K562 (cell line): ENCODE results near the gene POLR2L. TPM values are rescaled to one million over a fixed set of nuclear protein-coding genes. Genes with fewer than 3 reads are reported as not detected.

Source experiments
- ARID1B ChIP-seq: fragments of 450-650 bp; IDR thresholded peaks from 2 replicates; pipeline ENCODE4 v1.6.1; 2016; ENCODE audit warnings: antibody characterized with exemption, mild to moderate bottlenecking, inconsistent platforms
- HMG20B ChIP-seq: fragments of 250-450 bp; sonication (Bioruptor Pico); IDR thresholded peaks from 2 replicates; pipeline ENCODE4 v1.5.0; 2021; ENCODE audit warnings: mild to moderate bottlenecking
- NBN ChIP-seq: fragments of 450-650 bp; IDR thresholded peaks from 2 replicates; pipeline ENCODE4 v1.6.1; 2016; ENCODE audit warnings: low read depth, mild to moderate bottlenecking
- NFIX ChIP-seq: fragments of 250-450 bp; sonication (Bioruptor Pico); IDR thresholded peaks from 2 replicates; pipeline ENCODE4 v1.4.0; 2020; ENCODE audit warnings: low read depth, mild to moderate bottlenecking, moderate library complexity
- POLR3A ChIP-seq: IDR thresholded peaks from 2 replicates; pipeline ENCODE4 v1.6.1; 2011; ENCODE audit warnings: borderline replicate concordance, mild to moderate bottlenecking, moderate library complexity; ENCODE audit not compliant: insufficient read length, insufficient read depth; ENCODE audit errors: extremely low read depth
- PRDM10 ChIP-seq: fragments of 450-650 bp; IDR thresholded peaks from 2 replicates; pipeline ENCODE4 v1.6.1; 2018; ENCODE audit not compliant: partially characterized antibody
- RNF2 ChIP-seq: sonication (generic); IDR thresholded peaks from 2 replicates; pipeline ENCODE4 v1.6.1; 2016
- SAP30 ChIP-seq: fragments of 200-600 bp; sonication (generic); IDR thresholded peaks from 2 replicates; pipeline ENCODE4 v1.6.1; 2012; ENCODE audit warnings: borderline replicate concordance, low read depth, mild to moderate bottlenecking, moderate library complexity, low read length, control low read depth, inconsistent platforms; ENCODE audit not compliant: insufficient read depth, poor library complexity, severe bottlenecking
- SMARCE1 ChIP-seq: fragments of 450-650 bp; IDR thresholded peaks from 2 replicates; pipeline ENCODE4 v1.7.1; 2016; ENCODE audit warnings: mild to moderate bottlenecking
- SPI1 ChIP-seq: IDR thresholded peaks from 2 replicates; pipeline ENCODE4 v1.6.1; 2011; ENCODE audit warnings: low read depth, low read length, control low read depth, borderline replicate concordance
- SRSF3 ChIP-seq: fragments of 200-400 bp; formaldehyde crosslinking; IDR thresholded peaks from 2 replicates; pipeline ENCODE4 v1.6.1; 2016; ENCODE audit warnings: mild to moderate bottlenecking, low read length, moderate library complexity; ENCODE audit not compliant: insufficient read depth
- TEAD2 ChIP-seq: fragments of 450-650 bp; IDR thresholded peaks from 2 replicates; pipeline ENCODE4 v1.6.1; 2016; ENCODE audit warnings: missing genetic modification characterization, control low read depth, missing compliant biosample characterization
- ZNF239 ChIP-seq: fragments of 250-450 bp; sonication (Bioruptor Pico); IDR thresholded peaks from 2 replicates; pipeline ENCODE4 v1.4.0; 2020; ENCODE audit warnings: mild to moderate bottlenecking
- ZNF707 ChIP-seq: fragments of 250-450 bp; sonication (Bioruptor Pico); conservative IDR thresholded peaks from 2 replicates; pipeline ENCODE4 v1.8.0; 2022; ENCODE audit warnings: inconsistent platforms, mild to moderate bottlenecking, moderate library complexity
- polyA plus RNA-seq, 8 experiments: library from polyadenylated mRNA; depleted of rRNA in 4 of 8; stranded (reverse) in 5 of 8; unstranded in 3 of 8; fragments of >200 nt; fragmentation: Nextera tagmentation in 2 of 8; fragmentation: Illumina TruSeq in 1 of 8; extraction: Ambion mirVana in 2 of 8; extraction: Trizol in 1 of 8; gene quantifications; 2 replicates each; pipeline versions ENCODE4 v1.2.1 to v1.2.3, GENCODE V29; 2011 to 2014; ENCODE audit warnings: inconsistent platforms in 1 of 8, missing spikeins in 1 of 8
- total RNA-seq, 7 experiments: library from RNA; depleted of rRNA in 6 of 7; stranded (reverse); fragments of >200 nt in 6 of 7; fragmentation: Illumina TruSeq in 2 of 7; extraction: Trizol in 2 of 7; gene quantifications; 2 replicates each; pipeline versions ENCODE4 v1.2.1 to v1.2.3, GENCODE V29; 2011 to 2021; ENCODE audit warnings: low replicate concordance in 1 of 7
- TF ChIP-seq, protein P1 (sequence below): IDR thresholded peaks from 3 replicates; pipeline ENCODE4 v1.6.1; 2011; ENCODE audit warnings: borderline replicate concordance, mild to moderate bottlenecking, moderate library complexity; ENCODE audit not compliant: insufficient read length; ENCODE audit errors: extremely low read depth
- TF ChIP-seq, protein P2 (sequence below): sonication (generic); formaldehyde crosslinking; IDR thresholded peaks from 2 replicates; pipeline ENCODE4 v1.8.0; 2022; ENCODE audit warnings: mild to moderate bottlenecking, missing genetic modification reagents, borderline replicate concordance
- TF ChIP-seq, protein P3 (sequence below): fragments of 450-650 bp; formaldehyde crosslinking; IDR thresholded peaks from 2 replicates; pipeline ENCODE4 v1.4.0; 2020; ENCODE audit warnings: mild to moderate bottlenecking, mixed read lengths

The POLR2L gene
- total and polyA plus RNA-seq, 9 of the 15 experiments (the other 6 are each of a cell fraction or from before 2014, with no cell fraction given), result 38.3 to 688 (median 108) TPM

DNA sequence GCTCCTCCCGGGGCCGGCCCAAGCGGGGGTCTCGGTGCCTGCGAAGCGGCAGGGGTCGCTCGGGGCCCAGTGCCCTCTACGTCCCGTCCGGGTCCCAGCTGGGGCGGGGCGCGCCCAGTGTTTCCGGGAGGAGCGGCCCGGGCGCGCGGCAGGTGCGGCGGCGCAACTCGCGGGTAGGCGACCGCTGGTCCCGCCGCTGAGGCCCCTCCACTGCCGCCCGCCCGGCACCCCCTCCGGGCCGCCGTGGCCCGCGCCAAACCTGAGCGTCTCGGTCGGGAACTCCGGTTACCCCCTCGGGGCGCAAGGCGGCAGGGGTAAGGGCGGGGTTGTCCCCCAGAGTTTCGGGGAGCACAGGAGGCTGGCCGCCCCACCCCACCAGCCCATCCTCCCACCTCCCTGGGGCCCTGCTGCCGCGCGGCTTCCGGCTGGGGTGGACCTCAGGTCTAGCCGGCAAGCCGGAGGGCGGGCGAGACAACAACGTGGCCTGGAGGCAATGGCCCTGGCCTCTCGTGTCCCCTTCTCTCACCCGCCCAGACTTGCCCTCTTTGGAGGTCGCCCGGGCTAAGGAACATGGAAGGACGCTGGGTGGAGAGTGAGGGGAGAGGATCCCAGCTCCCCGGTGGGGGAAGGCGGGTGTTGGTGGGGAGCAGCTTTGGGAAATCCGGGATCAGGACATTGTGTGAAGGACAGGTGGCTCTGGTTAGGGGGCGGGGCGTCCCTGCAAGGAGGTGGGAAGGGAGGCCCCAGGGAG is 15.0 kb downstream of the POLR2L start (continued):
- TF ChIP-seq SMARCE1, result peak; percentile 38; the same call in 1 of the 2 replicates
- TF ChIP-seq NBN, result no peak
- TF ChIP-seq SPI1, result no peak
- TF ChIP-seq TEAD2 (tag), result no peak
- no peak; the same call in 1 of the 2 replicates for TF ChIP-seq ARID1B
- TF ChIP-seq POLR3A, result no peak
- TF ChIP-seq, protein P1, sequence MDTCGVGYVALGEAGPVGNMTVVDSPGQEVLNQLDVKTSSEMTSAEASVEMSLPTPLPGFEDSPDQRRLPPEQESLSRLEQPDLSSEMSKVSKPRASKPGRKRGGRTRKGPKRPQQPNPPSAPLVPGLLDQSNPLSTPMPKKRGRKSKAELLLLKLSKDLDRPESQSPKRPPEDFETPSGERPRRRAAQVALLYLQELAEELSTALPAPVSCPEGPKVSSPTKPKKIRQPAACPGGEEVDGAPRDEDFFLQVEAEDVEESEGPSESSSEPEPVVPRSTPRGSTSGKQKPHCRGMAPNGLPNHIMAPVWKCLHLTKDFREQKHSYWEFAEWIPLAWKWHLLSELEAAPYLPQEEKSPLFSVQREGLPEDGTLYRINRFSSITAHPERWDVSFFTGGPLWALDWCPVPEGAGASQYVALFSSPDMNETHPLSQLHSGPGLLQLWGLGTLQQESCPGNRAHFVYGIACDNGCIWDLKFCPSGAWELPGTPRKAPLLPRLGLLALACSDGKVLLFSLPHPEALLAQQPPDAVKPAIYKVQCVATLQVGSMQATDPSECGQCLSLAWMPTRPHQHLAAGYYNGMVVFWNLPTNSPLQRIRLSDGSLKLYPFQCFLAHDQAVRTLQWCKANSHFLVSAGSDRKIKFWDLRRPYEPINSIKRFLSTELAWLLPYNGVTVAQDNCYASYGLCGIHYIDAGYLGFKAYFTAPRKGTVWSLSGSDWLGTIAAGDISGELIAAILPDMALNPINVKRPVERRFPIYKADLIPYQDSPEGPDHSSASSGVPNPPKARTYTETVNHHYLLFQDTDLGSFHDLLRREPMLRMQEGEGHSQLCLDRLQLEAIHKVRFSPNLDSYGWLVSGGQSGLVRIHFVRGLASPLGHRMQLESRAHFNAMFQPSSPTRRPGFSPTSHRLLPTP, result no peak
- TF ChIP-seq ZNF707 (CRISPR knock-in tag), result no peak
- peak; percentile 55; the same call in 1 of the 2 replicates for TF ChIP-seq RNF2
- TF ChIP-seq, protein P2, sequence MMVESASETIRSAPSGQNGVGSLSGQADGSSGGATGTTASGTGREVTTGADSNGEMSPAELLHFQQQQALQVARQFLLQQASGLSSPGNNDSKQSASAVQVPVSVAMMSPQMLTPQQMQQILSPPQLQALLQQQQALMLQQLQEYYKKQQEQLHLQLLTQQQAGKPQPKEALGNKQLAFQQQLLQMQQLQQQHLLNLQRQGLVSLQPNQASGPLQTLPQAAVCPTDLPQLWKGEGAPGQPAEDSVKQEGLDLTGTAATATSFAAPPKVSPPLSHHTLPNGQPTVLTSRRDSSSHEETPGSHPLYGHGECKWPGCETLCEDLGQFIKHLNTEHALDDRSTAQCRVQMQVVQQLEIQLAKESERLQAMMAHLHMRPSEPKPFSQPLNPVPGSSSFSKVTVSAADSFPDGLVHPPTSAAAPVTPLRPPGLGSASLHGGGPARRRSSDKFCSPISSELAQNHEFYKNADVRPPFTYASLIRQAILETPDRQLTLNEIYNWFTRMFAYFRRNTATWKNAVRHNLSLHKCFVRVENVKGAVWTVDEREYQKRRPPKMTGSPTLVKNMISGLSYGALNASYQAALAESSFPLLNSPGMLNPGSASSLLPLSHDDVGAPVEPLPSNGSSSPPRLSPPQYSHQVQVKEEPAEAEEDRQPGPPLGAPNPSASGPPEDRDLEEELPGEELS (CRISPR knock-in tag), result no peak
- TF ChIP-seq PRDM10, result no peak
- no peak for TF ChIP-seq SRSF3
- no peak for TF ChIP-seq HMG20B (CRISPR knock-in tag)
- no peak for TF ChIP-seq SAP30
- no peak for TF ChIP-seq ZNF239 (CRISPR knock-in tag)
- TF ChIP-seq, protein P3, sequence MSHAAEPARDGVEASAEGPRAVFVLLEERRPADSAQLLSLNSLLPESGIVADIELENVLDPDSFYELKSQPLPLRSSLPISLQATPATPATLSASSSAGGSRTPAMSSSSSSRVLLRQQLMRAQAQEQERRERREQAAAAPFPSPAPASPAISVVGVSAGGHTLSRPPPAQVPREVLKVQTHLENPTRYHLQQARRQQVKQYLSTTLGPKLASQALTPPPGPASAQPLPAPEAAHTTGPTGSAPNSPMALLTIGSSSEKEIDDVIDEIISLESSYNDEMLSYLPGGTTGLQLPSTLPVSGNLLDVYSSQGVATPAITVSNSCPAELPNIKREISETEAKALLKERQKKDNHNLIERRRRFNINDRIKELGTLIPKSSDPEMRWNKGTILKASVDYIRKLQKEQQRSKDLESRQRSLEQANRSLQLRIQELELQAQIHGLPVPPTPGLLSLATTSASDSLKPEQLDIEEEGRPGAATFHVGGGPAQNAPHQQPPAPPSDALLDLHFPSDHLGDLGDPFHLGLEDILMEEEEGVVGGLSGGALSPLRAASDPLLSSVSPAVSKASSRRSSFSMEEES (CRISPR knock-in tag), result no peak
- no peak for TF ChIP-seq NFIX
